H1 (cell line): ENCODE results near the gene CTRL. TPM values are rescaled to one million over a fixed set of nuclear protein-coding genes. Genes with fewer than 3 reads are reported as not detected.

Source experiments
- CTCF ChIA-PET: fragments of 300-600 bp; sonication (Branson Sonifier 250); formaldehyde crosslinking; loops from one replicate; lab custom pipeline; 2021; ENCODE audit not compliant: partially characterized antibody; lab: Charles Lee
- POLR2A ChIA-PET: fragments of 300-600 bp; sonication (Branson Sonifier 250); formaldehyde crosslinking; loops from one replicate; lab custom pipeline; 2021; ENCODE audit warnings: inconsistent platforms; ENCODE audit not compliant: partially characterized antibody; lab: Charles Lee
- DNase-seq, 2 experiments: peaks; one replicate each; pipeline versions ENCODE4 v3.0.0 to v3.0.0-alpha.2; 2010 to 2022; ENCODE audit warnings: low spot score in 2 of 2, low read depth in 1 of 2, mixed read lengths in 1 of 2
- FAIRE-seq: peaks from 2 replicates; lab custom pipeline; 2011; peaks lifted over from hg19 to GRCh38; lab: Jason Lieb, UNC
- H2AFZ ChIP-seq: 2 replicates; pipeline ENCODE4 v1.8.1; 2012; ENCODE audit warnings: low read length, inconsistent platforms
- H2AK5ac ChIP-seq: 2 replicates; pipeline ENCODE4 v1.6.1; 2013; ENCODE audit warnings: low read depth, low read length
- H2BK120ac ChIP-seq: replicated peaks from 2 replicates; pipeline ENCODE3; 2013; ENCODE audit warnings: low read depth, low read length, inconsistent platforms
- H2BK12ac ChIP-seq: 2 replicates; pipeline ENCODE4 v1.6.1; 2013; ENCODE audit warnings: low read depth, low read length
- H2BK15ac ChIP-seq: 2 replicates; pipeline ENCODE4 v1.6.1; 2013; ENCODE audit warnings: low read length
- H2BK20ac ChIP-seq: 2 replicates; pipeline ENCODE4 v1.6.1; 2013; ENCODE audit warnings: low read length
- H2BK5ac ChIP-seq: 2 replicates; pipeline ENCODE4 v1.6.1; 2013; ENCODE audit warnings: low read depth, low read length
- H3K14ac ChIP-seq: 2 replicates; pipeline ENCODE4 v1.6.1; 2013; ENCODE audit warnings: inconsistent platforms; ENCODE audit not compliant: insufficient read length
- H3K18ac ChIP-seq: 2 replicates; pipeline ENCODE4 v1.6.1; 2013; ENCODE audit warnings: low read length; ENCODE audit errors: extremely low read depth
- H3K23ac ChIP-seq: 2 replicates; pipeline ENCODE4 v1.6.1; 2013; ENCODE audit warnings: inconsistent platforms; ENCODE audit not compliant: insufficient read length
- H3K23me2 ChIP-seq: 2 replicates; pipeline ENCODE4 v1.6.1; 2013; ENCODE audit warnings: low read depth, low read length
- H3K27ac ChIP-seq: 2 replicates; pipeline ENCODE4 v1.6.1; 2011; ENCODE audit warnings: low read depth, low read length, inconsistent platforms
- H3K27me3 ChIP-seq, 4 experiments: replicated peaks in 1 of 4; 1 replicate in 1 of 4; 2 replicates in 3 of 4; pipeline versions ENCODE4 v1.6.1 to v1.8.1; 2011 to 2013; ENCODE audit warnings: low read length in 3 of 4, mild to moderate bottlenecking in 3 of 4, inconsistent platforms in 2 of 4, mixed read lengths in 2 of 4, moderate library complexity in 1 of 4; ENCODE audit not compliant: control insufficient read depth in 3 of 4, insufficient read depth in 3 of 4; ENCODE audit errors: extremely low read depth in 1 of 4
- H3K36me3 ChIP-seq, 4 experiments: 2 replicates each; pipeline versions ENCODE4 v1.6.1 to v1.8.1; 2011 to 2013; ENCODE audit warnings: mild to moderate bottlenecking in 4 of 4, low read length in 3 of 4, moderate library complexity in 2 of 4, control low read depth in 1 of 4, inconsistent platforms in 1 of 4; ENCODE audit not compliant: insufficient read depth in 4 of 4, control insufficient read depth in 2 of 4
- H3K4ac ChIP-seq: replicated peaks from 2 replicates; pipeline ENCODE3; 2013; ENCODE audit warnings: low read length, low read depth, mixed read lengths, inconsistent platforms; ENCODE audit not compliant: insufficient read length
- H3K4me1 ChIP-seq, 4 experiments: replicated peaks in 1 of 4; 1 replicate in 1 of 4; 2 replicates in 3 of 4; pipeline versions ENCODE4 v1.6.1 to v1.8.1; 2011 to 2013; ENCODE audit warnings: low read length in 3 of 4, inconsistent platforms in 2 of 4, mixed read lengths in 1 of 4; ENCODE audit not compliant: insufficient read depth in 4 of 4, control insufficient read depth in 3 of 4
- H3K4me2 ChIP-seq, 2 experiments: 2 replicates each; pipeline versions ENCODE4 v1.6.1 to v1.8.1; 2011 to 2013; ENCODE audit warnings: low read depth in 2 of 2, low read length in 2 of 2, control low read depth in 1 of 2, inconsistent platforms in 1 of 2, mild to moderate bottlenecking in 1 of 2; ENCODE audit not compliant: insufficient read depth in 1 of 2
- H3K4me3 ChIP-seq, 4 experiments: fragments of 200-600, 300-600 bp in 1 of 4; sonication (generic), shearing (Covaris generic), sonication (Bioruptor Twin) in 1 of 4; 2 replicates each; pipeline versions ENCODE4 v1.5.1 to v1.8.1; 2011 to 2016; ENCODE audit warnings: low read length in 4 of 4, low read depth in 3 of 4, control low read depth in 2 of 4, inconsistent platforms in 2 of 4, mild to moderate bottlenecking in 2 of 4, mixed read lengths in 1 of 4, moderate library complexity in 1 of 4; ENCODE audit not compliant: insufficient read depth in 2 of 4; ENCODE audit errors: extremely low read depth in 1 of 4
- H3K56ac ChIP-seq: replicated peaks from 2 replicates; pipeline ENCODE3; 2013; ENCODE audit warnings: low read depth, mild to moderate bottlenecking, mixed read lengths, low read length, inconsistent platforms; ENCODE audit not compliant: insufficient read length
- H3K79me1 ChIP-seq: 2 replicates; pipeline ENCODE4 v1.6.1; 2013; ENCODE audit warnings: low read depth, low read length, control low read depth
- H3K79me2 ChIP-seq, 2 experiments: 2 replicates each; pipeline versions ENCODE4 v1.6.1 to v1.8.1; 2012 to 2013; ENCODE audit warnings: low read length in 2 of 2, mild to moderate bottlenecking in 2 of 2, inconsistent platforms in 1 of 2; ENCODE audit not compliant: insufficient read depth in 2 of 2, control insufficient read depth in 1 of 2
- H3K9ac ChIP-seq, 4 experiments: replicated peaks in 1 of 4; 1 replicate in 1 of 4; 2 replicates in 3 of 4; pipeline versions ENCODE4 v1.6.1 to v1.8.1; 2011 to 2013; ENCODE audit warnings: low read depth in 3 of 4, low read length in 3 of 4, control low read depth in 2 of 4, mild to moderate bottlenecking in 2 of 4, moderate library complexity in 2 of 4, inconsistent platforms in 1 of 4; ENCODE audit errors: extremely low read depth in 1 of 4
- H3K9me3 ChIP-seq, 2 experiments: 2 replicates each; pipeline versions ENCODE4 v1.6.1 to v1.8.1; 2012 to 2013; ENCODE audit warnings: mild to moderate bottlenecking in 2 of 2, moderate library complexity in 2 of 2, control low read depth in 1 of 2, inconsistent platforms in 1 of 2, low read depth in 1 of 2, low read length in 1 of 2, mixed read lengths in 1 of 2; ENCODE audit not compliant: insufficient read depth in 2 of 2
- H4K20me1 ChIP-seq, 2 experiments: replicated peaks in 1 of 2; 2 replicates each; pipeline versions ENCODE3 to v1.8.1; 2011 to 2013; ENCODE audit warnings: inconsistent platforms in 2 of 2, low read length in 2 of 2, mild to moderate bottlenecking in 1 of 2; ENCODE audit not compliant: insufficient read depth in 2 of 2, control insufficient read depth in 1 of 2
- H4K5ac ChIP-seq: 2 replicates; pipeline ENCODE4 v1.6.1; 2013; ENCODE audit warnings: low read length, low read depth, mixed read lengths, inconsistent platforms; ENCODE audit not compliant: insufficient read length
- H4K8ac ChIP-seq: 2 replicates; pipeline ENCODE4 v1.8.0; 2013; ENCODE audit warnings: mild to moderate bottlenecking, moderate library complexity, low read length, inconsistent platforms; ENCODE audit not compliant: insufficient read depth; ENCODE audit errors: extremely low read depth
- H4K91ac ChIP-seq: replicated peaks from 2 replicates; pipeline ENCODE3; 2013; ENCODE audit warnings: low read length, mixed read lengths, inconsistent platforms; ENCODE audit not compliant: insufficient read length
- CBX5 ChIP-seq: fragments of 300-800, 300-1000 bp; sonication (generic); IDR thresholded peaks from 2 replicates; pipeline ENCODE4 v1.7.1; 2016; ENCODE audit warnings: antibody characterized with exemption, low read length, low read depth
- CREB1 ChIP-seq: IDR thresholded peaks from 2 replicates; pipeline ENCODE4 v1.6.1; 2012; ENCODE audit warnings: inconsistent platforms
- EP300 ChIP-seq, 2 experiments: IDR thresholded peaks; 1 replicate in 1 of 2; 2 replicates in 1 of 2; pipeline ENCODE4 v1.6.1; 2011 to 2012; ENCODE audit warnings: low read depth in 2 of 2, low read length in 2 of 2, mild to moderate bottlenecking in 2 of 2, borderline replicate concordance in 1 of 2, inconsistent platforms in 1 of 2, moderate library complexity in 1 of 2
- SP1 ChIP-seq: IDR thresholded peaks from 2 replicates; pipeline ENCODE4 v1.6.1; 2011; ENCODE audit warnings: low read depth, low read length
- TAF1 ChIP-seq: IDR thresholded peaks from 2 replicates; pipeline ENCODE4 v1.6.1; 2011; ENCODE audit warnings: mild to moderate bottlenecking, low read depth, low read length
- USF2 ChIP-seq: IDR thresholded peaks from 2 replicates; pipeline ENCODE4 v1.6.1; 2011; ENCODE audit warnings: low read length, improper control_type of control experiment
- WGBS, 2 experiments: shearing (Covaris generic) in 1 of 2; methylation state at CpG; one replicate each; pipeline versions ENCODE4 v1.1.6 to v1.1.7; 2013 to 2015; ENCODE audit warnings: low lambda C conversion rate in 2 of 2, mixed read lengths in 2 of 2, inconsistent platforms in 1 of 2, low coverage in 1 of 2, missing lambda C conversion rate in 1 of 2; ENCODE audit not compliant: insufficient replicate concordance in 2 of 2, insufficient coverage in 1 of 2, insufficient read length in 1 of 2; ENCODE audit errors: extremely low coverage in 1 of 2, missing lambda C conversion rate in 1 of 2; 5-methylcytosine and 5-hydroxymethylcytosine counted together
- polyA plus RNA-seq, 7 experiments: library from polyadenylated mRNA; depleted of rRNA in 3 of 7; stranded (reverse) in 5 of 7; unstranded in 2 of 7; fragments of >200 nt in 5 of 7; fragments of 200-250 nt in 2 of 7; gene quantifications; 1 replicate in 5 of 7; 2 replicates in 1 of 7; 4 replicates in 1 of 7; pipeline versions ENCODE4 v1.2.1 to v1.2.3, GENCODE V29; 2011 to 2013; ENCODE audit warnings: missing spikeins in 2 of 7, mixed read lengths in 2 of 7
- total RNA-seq: library from RNA; stranded (reverse); fragmentation: NEBNext Ultra II Directional; extraction: Animal tissue kit (Norgen Biotek cat#: 25700); gene quantifications from 2 replicates; pipeline ENCODE4 v1.2.1, GENCODE V29; 2021
- TF ChIP-seq, protein P1 (sequence below): IDR thresholded peaks from 2 replicates; pipeline ENCODE4 v1.6.1; 2011; ENCODE audit warnings: low read depth, mild to moderate bottlenecking, low read length; ENCODE audit not compliant: insufficient read depth

The CTRL gene
- total and polyA plus RNA-seq, 2 of the 8 experiments (the other 6 are each of a cell fraction or from before 2014, with no cell fraction given): 1.7 to 4.2 TPM

DNA sequence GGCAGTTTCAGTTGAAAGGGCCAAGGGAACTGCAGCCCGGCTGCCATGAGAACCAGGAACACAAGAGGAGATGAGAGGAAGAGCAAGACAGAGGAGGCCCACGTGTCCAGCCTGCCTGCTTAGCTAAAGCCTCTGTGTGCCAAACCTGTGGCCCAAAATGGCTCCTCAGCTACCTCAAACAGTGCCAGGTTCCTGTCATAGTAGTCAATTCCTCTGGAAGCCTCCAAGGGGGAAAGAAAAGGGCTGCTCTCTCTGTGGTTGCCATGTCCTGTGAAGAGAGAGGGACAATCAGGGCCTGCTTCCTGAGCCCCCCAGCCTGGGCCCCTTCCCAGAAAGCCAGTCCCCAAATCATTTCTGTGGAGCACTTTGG, 31.6 kb upstream of the CTRL start:
- Histone ChIP-seq H3K23ac (no peak overlapping the region), H2BK5ac (no peak overlapping the region), H2BK15ac (no peak overlapping the region), H2BK120ac (no peak overlapping the region), H2BK20ac (no peak overlapping the region), H3K23me2 (peaks cover 7% of the 10 kb centered on the region; the same call in 1 of the 2 replicates), H3K4ac (no peak overlapping the region), H3K9me3 (no peaks in the 10 kb centered on the region), H4K20me1 (peaks cover 4 to 27% of the 10 kb centered on the region in 2 experiments), H2AK5ac (no peak overlapping the region), H4K8ac (peak overlapping the region; percentile 36; the same call in 1 of the 2 replicates), H3K4me2 (peak overlapping the region in 1 of 2 experiments; percentile 11; a peak in 1 of 4 replicates), H3K14ac (no peak overlapping the region), H3K36me3 (peaks cover 4 to 20% (median 18%) of the 10 kb centered on the region in 4 experiments; a peak in 6 of 8 replicates), H3K18ac (no peak overlapping the region), H2AFZ (no peak overlapping the region), H4K91ac (no peak overlapping the region), H3K27ac (no peak overlapping the region), H3K79me2 (peaks cover 0 to 4% of the 10 kb centered on the region in 2 experiments; a peak in 2 of 4 replicates), H3K4me1 (peaks cover 6 to 25% (median 17%) of the 10 kb centered on the region in 4 experiments)
- CTCF ChIA-PET: interaction anchor here (0.7 to 10.9 kb wide), 6 partner anchors 15 to 265 kb away, joined by 3 to 90 read pairs (median 4); partner anchors contain the start of genes LCAT and NRN1L
- POLR2A ChIA-PET: interaction anchor here (1.1 to 1.6 kb wide), 4 partner anchors 10 to 24 kb away, joined by 3 read pairs; no protein-coding TSS in a partner anchor
- DNase-seq (no peak), FAIRE-seq (no peak)
- 96% methylated on average over 2 of the region's 2 CpGs; no CpG with 5 or more reads in 1 of the 2 experiments for WGBS, 2 experiments
- no peak for TF ChIP-seq CBX5
- TF ChIP-seq, protein P1, sequence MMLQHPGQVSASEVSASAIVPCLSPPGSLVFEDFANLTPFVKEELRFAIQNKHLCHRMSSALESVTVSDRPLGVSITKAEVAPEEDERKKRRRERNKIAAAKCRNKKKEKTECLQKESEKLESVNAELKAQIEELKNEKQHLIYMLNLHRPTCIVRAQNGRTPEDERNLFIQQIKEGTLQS: no peak
- TF ChIP-seq SP1: no peak
- no peak for TF ChIP-seq EP300 (IDR thresholded peaks at IDR 0.05; ENCODE audit: borderline replicate concordance in 1 of 2, low read depth in 2 of 2, low read length in 2 of 2)
- no peak for TF ChIP-seq USF2
- no peak for TF ChIP-seq TAF1
- TF ChIP-seq CREB1: no peak
- TF ChIP-seq, all 59 proteins: peak for 0
- H3K27me3 ChIP-seq: no peaks in the 10 kb centered on the region
- H3K4me3 ChIP-seq: no peak overlapping the region
- no peak overlapping the region for H2BK12ac ChIP-seq
- H3K56ac ChIP-seq: no peak overlapping the region
- H3K79me1 ChIP-seq: peaks cover 20% of the 10 kb centered on the region; the same call in 1 of the 2 replicates
- H3K9ac ChIP-seq: no peak overlapping the region
- no peak overlapping the region for H4K5ac ChIP-seq
